ENCODE measurements around the gene SLC12A8.

- TF ChIP-seq, protein P1, sequence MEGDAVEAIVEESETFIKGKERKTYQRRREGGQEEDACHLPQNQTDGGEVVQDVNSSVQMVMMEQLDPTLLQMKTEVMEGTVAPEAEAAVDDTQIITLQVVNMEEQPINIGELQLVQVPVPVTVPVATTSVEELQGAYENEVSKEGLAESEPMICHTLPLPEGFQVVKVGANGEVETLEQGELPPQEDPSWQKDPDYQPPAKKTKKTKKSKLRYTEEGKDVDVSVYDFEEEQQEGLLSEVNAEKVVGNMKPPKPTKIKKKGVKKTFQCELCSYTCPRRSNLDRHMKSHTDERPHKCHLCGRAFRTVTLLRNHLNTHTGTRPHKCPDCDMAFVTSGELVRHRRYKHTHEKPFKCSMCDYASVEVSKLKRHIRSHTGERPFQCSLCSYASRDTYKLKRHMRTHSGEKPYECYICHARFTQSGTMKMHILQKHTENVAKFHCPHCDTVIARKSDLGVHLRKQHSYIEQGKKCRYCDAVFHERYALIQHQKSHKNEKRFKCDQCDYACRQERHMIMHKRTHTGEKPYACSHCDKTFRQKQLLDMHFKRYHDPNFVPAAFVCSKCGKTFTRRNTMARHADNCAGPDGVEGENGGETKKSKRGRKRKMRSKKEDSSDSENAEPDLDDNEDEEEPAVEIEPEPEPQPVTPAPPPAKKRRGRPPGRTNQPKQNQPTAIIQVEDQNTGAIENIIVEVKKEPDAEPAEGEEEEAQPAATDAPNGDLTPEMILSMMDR (IDR thresholded peaks at IDR 0.05), result peak in 2 of 7 experiments; percentile 15 to 23
- TF ChIP-seq POLR2AphosphoS5 (IDR thresholded peaks at IDR 0.05) (peak in 1 of 3 donors; percentile 9), POLR2A (IDR thresholded peaks at IDR 0.05) (no peak), EP300 (IDR thresholded peaks at IDR 0.05) (no peak)
Observed at GRCh38 chr3:125141596-125142419, 70.7 kb downstream of the SLC12A8 start.

Measured in stomach (tissue), 4 donors.